ENCODE results near the gene MAGI2.

The MAGI2 gene

GRCh38 chr7:78864339-78864738, 589.1 kb downstream of the MAGI2 start:
- H3K27ac ChIP-seq, result no peak overlapping the region
- TF ChIP-seq CTCF (conservative IDR thresholded peaks at IDR 0.05), result no peak

- no peak for TF ChIP-seq CTCF (conservative IDR thresholded peaks at IDR 0.05)
- no peak overlapping the region for H3K27ac ChIP-seq
Observed at GRCh38 chr7:78863281-78863680, 590.2 kb downstream of the MAGI2 start.

- no peak overlapping the region for H3K27ac ChIP-seq
- TF ChIP-seq CTCF (conservative IDR thresholded peaks at IDR 0.05), result no peak
Observed at GRCh38 chr7:78862411-78862900, 591.0 kb downstream of the MAGI2 start.

GRCh38 chr7:78852951-78853350, 600.5 kb downstream of the MAGI2 start:
- H3K27ac ChIP-seq, result no peak overlapping the region
- TF ChIP-seq CTCF (conservative IDR thresholded peaks at IDR 0.05), result no peak

- H3K27ac ChIP-seq, result no peak overlapping the region
- TF ChIP-seq CTCF (conservative IDR thresholded peaks at IDR 0.05), result no peak
Observed at GRCh38 chr7:78850093-78850740, 603.2 kb downstream of the MAGI2 start.

GRCh38 chr7:78845155-78845554, 608.3 kb downstream of the MAGI2 start:
- H3K27ac ChIP-seq, result no peak overlapping the region
- no peak for TF ChIP-seq CTCF (conservative IDR thresholded peaks at IDR 0.05)

GRCh38 chr7:78842068-78842467, 611.4 kb downstream of the MAGI2 start:
- no peak overlapping the region for H3K27ac ChIP-seq
- no peak for TF ChIP-seq CTCF (conservative IDR thresholded peaks at IDR 0.05)
